BJ (cell line): ENCODE measurements around the gene DNAH3. TPM values are rescaled to one million over a fixed set of nuclear protein-coding genes. Genes with fewer than 3 reads are reported as not detected.
"Not testable (repeated sequence)": the region's sequence is repeated elsewhere in the genome, so short reads cannot be mapped to it uniquely, and the experiment has no call there.

ENCODE experiments used
- CTCF ChIA-PET: fragments of 350-600 bp; formaldehyde crosslinking; extraction: SDS; loops from one replicate; lab custom pipeline; 2021; ENCODE audit warnings: antibody characterized with exemption, inconsistent platforms; lab: Yijun Ruan, JAX
- POLR2A ChIA-PET: fragments of 300-600 bp; sonication (Branson Sonifier 250); formaldehyde crosslinking; extraction: SDS; loops from one replicate; lab custom pipeline; 2021; ENCODE audit warnings: antibody characterized with exemption; lab: Charles Lee
- DNase-seq: peaks from one replicate; pipeline ENCODE4 v3.0.0-alpha.2; 2011; ENCODE audit warnings: low read depth
- H3K27me3 ChIP-seq: 2 replicates; pipeline ENCODE4 v1.6.0; 2011; ENCODE audit warnings: low read length; ENCODE audit not compliant: control insufficient read depth, insufficient read depth
- H3K36me3 ChIP-seq: 2 replicates; pipeline ENCODE4 v1.5.1; 2011; ENCODE audit warnings: low read length; ENCODE audit not compliant: control insufficient read depth, insufficient read depth
- H3K4me3 ChIP-seq: 2 replicates; pipeline ENCODE4 v1.5.1; 2011; ENCODE audit warnings: low read depth, mild to moderate bottlenecking, control low read depth, low read length
- CTCF ChIP-seq: IDR thresholded peaks from 2 replicates; pipeline ENCODE4 v1.5.1; 2011; ENCODE audit warnings: low read depth, mild to moderate bottlenecking, control low read depth, inconsistent platforms, low read length, moderate library complexity; ENCODE audit not compliant: insufficient read depth
- polyA plus RNA-seq: library from polyadenylated mRNA; depleted of rRNA; stranded (reverse); fragments of >200 nt; gene quantifications from 2 replicates; pipeline ENCODE4 v1.2.3, GENCODE V29; 2011

DNAH3 gene
- polyA plus RNA-seq, 1 experiment = not detected

GRCh38 chr16:20987049-20987448 is 163.6 kb downstream of the DNAH3 start:
- CTCF ChIA-PET = interaction anchor here (1.6 kb wide), 1 partner anchor 66 kb away, joined by 3 read pairs; no protein-coding TSS in a partner anchor
- H3K4me3 ChIP-seq = no peak overlapping the region
- no peak for TF ChIP-seq CTCF
- no peaks in the 10 kb centered on the region for H3K27me3 ChIP-seq
- DNase-seq = no peak
- H3K36me3 ChIP-seq = no peaks in the 10 kb centered on the region
- POLR2A ChIA-PET = no interaction called here

GRCh38 chr16:20984019-20984418 is 166.6 kb downstream of the DNAH3 start:
- no peak overlapping the region for H3K4me3 ChIP-seq
- H3K36me3 ChIP-seq = no peaks in the 10 kb centered on the region
- CTCF ChIA-PET = no interaction called here
- H3K27me3 ChIP-seq = no peaks in the 10 kb centered on the region
- POLR2A ChIA-PET = no interaction called here
- TF ChIP-seq CTCF = no peak
- no peak for DNase-seq

GRCh38 chr16:20976576-20976975 is 174.1 kb downstream of the DNAH3 start:
- H3K27me3 ChIP-seq = no peaks in the 10 kb centered on the region
- no peak overlapping the region for H3K4me3 ChIP-seq
- ChIA-PET CTCF (interaction anchor here (1.6 kb wide), 1 partner anchor 127 kb away, joined by 4 read pairs; no protein-coding TSS in a partner anchor), POLR2A (no interaction called here)
- DNase-seq = no peak
- no peaks in the 10 kb centered on the region for H3K36me3 ChIP-seq
- no peak for TF ChIP-seq CTCF

- DNase-seq, H3K36me3 ChIP-seq, H3K27me3 ChIP-seq, CTCF ChIA-PET, H3K4me3 ChIP-seq, POLR2A ChIA-PET: not testable (repeated sequence)
Observed at GRCh38 chr16:20973201-20973600, 177.4 kb downstream of the DNAH3 start.

- DNase-seq = no peak
- POLR2A ChIA-PET = no interaction called here
- H3K27me3 ChIP-seq = peaks cover 2% of the 10 kb centered on the region
- H3K4me3 ChIP-seq = no peak overlapping the region
- no peaks in the 10 kb centered on the region for H3K36me3 ChIP-seq
- CTCF ChIA-PET = no interaction called here
- no peak for TF ChIP-seq CTCF
Observed at GRCh38 chr16:20971401-20971800, 179.2 kb downstream of the DNAH3 start.

GRCh38 chr16:20969386-20969785 is 181.3 kb downstream of the DNAH3 start:
- Histone ChIP-seq H3K4me3 (no peak overlapping the region), H3K27me3 (peaks cover 2% of the 10 kb centered on the region), H3K36me3 (no peaks in the 10 kb centered on the region)
- ChIA-PET CTCF (interaction anchor here (0.6 kb wide), 1 partner anchor 17 kb away, joined by 3 read pairs; no protein-coding TSS in a partner anchor), POLR2A (no interaction called here)
- DNase-seq = no peak
- no peak for TF ChIP-seq CTCF
